Measurements from ENCODE around the gene ENPEP.

The ENPEP gene

GRCh38 chr4:110610620-110610939, 134.6 kb downstream of the ENPEP start:
- no peak for DNase-seq (ENCODE audit: low spot score)

GRCh38 chr4:110610940-110611831, 135.2 kb downstream of the ENPEP start:
- DNase-seq (ENCODE audit: low spot score): no peak

GRCh38 chr4:110611968-110612447, 136.1 kb downstream of the ENPEP start:
- DNase-seq (ENCODE audit: low spot score): no peak

- no peak for DNase-seq (ENCODE audit: low spot score)
Measured at GRCh38 chr4:110612631-110613269, 136.8 kb downstream of the ENPEP start.

- no peak for DNase-seq (ENCODE audit: low spot score)
Measured at GRCh38 chr4:110613745-110614144, 137.8 kb downstream of the ENPEP start.

- DNase-seq (ENCODE audit: low spot score): no peak
Measured at GRCh38 chr4:110614173-110614963, 138.4 kb downstream of the ENPEP start.

All from RKO (cell line).